HPDE6-E6E7 (cell line): ENCODE measurements around the gene ST6GALNAC6.

ENCODE experiments used
- DNase-seq: peaks from one replicate; pipeline ENCODE4 v3.0.0; 2011; ENCODE audit warnings: missing footprints; ENCODE audit errors: extremely low spot score

ST6GALNAC6 gene

GRCh38 chr9:127899128-127899943, at the start of gene ST6GALNAC6:
Gene ST6GALNAC6 (minus strand): TSS chr9:127899603. CDS start chr9:127897981, 1,622 bp downstream.
- peak; percentile 86 for DNase-seq

- DNase-seq: no peak
Observed at GRCh38 chr9:127947841-127948710, 48.7 kb upstream of the ST6GALNAC6 start.

- no peak for DNase-seq
Observed at GRCh38 chr9:127946728-127947127, 47.3 kb upstream of the ST6GALNAC6 start.

GRCh38 chr9:127945942-127946341, 46.5 kb upstream of the ST6GALNAC6 start:
- no peak for DNase-seq

GRCh38 chr9:127945338-127945737, 45.9 kb upstream of the ST6GALNAC6 start:
- DNase-seq: no peak

- no peak for DNase-seq
Observed at GRCh38 chr9:127944586-127945218, 45.3 kb upstream of the ST6GALNAC6 start.

- DNase-seq: peak; percentile 84
Observed at GRCh38 chr9:127943731-127944144, 44.3 kb upstream of the ST6GALNAC6 start.

GRCh38 chr9:127943011-127943662, 43.7 kb upstream of the ST6GALNAC6 start:
- DNase-seq: no peak

GRCh38 chr9:127942216-127943010, 43.0 kb upstream of the ST6GALNAC6 start:
- no peak for DNase-seq

GRCh38 chr9:127941961-127942215, 42.5 kb upstream of the ST6GALNAC6 start:
- DNase-seq: no peak

- no peak for DNase-seq
Observed at GRCh38 chr9:127941062-127941960, 41.9 kb upstream of the ST6GALNAC6 start.

- DNase-seq: no peak
Observed at GRCh38 chr9:127940593-127940992, 41.2 kb upstream of the ST6GALNAC6 start.

- DNase-seq: no peak
Observed at GRCh38 chr9:127938298-127938690, 38.9 kb upstream of the ST6GALNAC6 start.

- DNase-seq: peak; percentile 83
Observed at GRCh38 chr9:127937388-127938297, 38.2 kb upstream of the ST6GALNAC6 start, which contains the start of gene DPM2. Gene DPM2 (minus strand): TSS chr9:127937854. CDS start chr9:127937820, 34 bp downstream.

GRCh38 chr9:127937056-127937387, 37.6 kb upstream of the ST6GALNAC6 start:
- DNase-seq: no peak

- DNase-seq: no peak
Observed at GRCh38 chr9:127936347-127936852, 37.0 kb upstream of the ST6GALNAC6 start.

GRCh38 chr9:127935765-127936221, 36.4 kb upstream of the ST6GALNAC6 start:
- DNase-seq: no peak

GRCh38 chr9:127934986-127935385, 35.6 kb upstream of the ST6GALNAC6 start:
- no peak for DNase-seq

GRCh38 chr9:127934248-127934647, 34.8 kb upstream of the ST6GALNAC6 start:
- no peak for DNase-seq
